HG02938 (cell line): Measurements from ENCODE around the gene PBX3.

Experiments used
- ATAC-seq: cut with Tn5 transposase; IDR thresholded peaks from one replicate; pipeline ENCODE4 v1.9.1; 2021; ENCODE audit warnings: mild to moderate bottlenecking, moderate library complexity; ENCODE audit not compliant: unreplicated experiment

PBX3 gene

GRCh38 chr9:125747053-125747764 is at the start of gene PBX3:
Gene PBX3 (plus strand): TSS chr9:125747373.
- peak; percentile 17 for ATAC-seq

- ATAC-seq, result no peak
Measured at GRCh38 chr9:125699870-125700269, 47.3 kb upstream of the PBX3 start.

DNA sequence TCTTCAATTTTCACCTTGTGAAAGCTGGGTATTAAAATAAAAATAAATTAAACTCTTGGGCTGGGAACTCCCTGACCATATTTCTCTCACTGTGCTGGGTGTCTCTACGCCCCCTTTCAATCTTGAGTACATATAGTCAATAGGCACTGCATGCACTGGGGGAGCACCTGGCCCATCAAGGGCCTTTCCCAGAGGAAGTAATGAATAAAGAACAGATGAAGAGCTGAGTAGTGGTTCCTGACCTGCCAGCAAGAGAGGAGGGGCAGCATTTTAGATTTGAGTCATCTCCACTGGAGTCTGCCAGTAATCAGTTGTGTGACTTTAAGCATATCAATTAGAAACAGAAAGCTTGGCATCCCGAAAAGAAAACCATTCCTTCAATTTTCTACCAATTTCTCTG is 46.4 kb upstream of the PBX3 start:
- ATAC-seq, result peak; percentile 92

GRCh38 chr9:125701351-125701750 is 45.8 kb upstream of the PBX3 start:
- no peak for ATAC-seq

DNA sequence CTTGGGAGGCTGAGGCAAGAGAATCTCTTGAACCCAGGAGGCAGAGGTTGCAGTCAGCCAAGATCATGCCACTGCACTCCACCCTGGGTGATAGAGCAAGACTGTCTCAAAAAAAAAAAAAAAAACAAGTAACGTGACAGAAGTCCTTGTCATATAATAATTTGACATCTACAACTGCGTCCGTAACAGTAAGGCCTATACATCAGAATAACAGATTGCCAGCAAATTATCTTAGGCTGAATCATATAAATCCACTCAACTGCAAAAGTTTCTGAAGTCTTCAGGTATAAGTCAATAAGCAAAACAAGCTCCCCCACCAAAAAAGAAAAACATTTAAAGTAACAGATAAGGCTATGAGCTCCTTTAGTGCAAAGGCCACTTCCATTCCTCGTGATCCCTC is 43.5 kb upstream of the PBX3 start:
- no peak for ATAC-seq

DNA sequence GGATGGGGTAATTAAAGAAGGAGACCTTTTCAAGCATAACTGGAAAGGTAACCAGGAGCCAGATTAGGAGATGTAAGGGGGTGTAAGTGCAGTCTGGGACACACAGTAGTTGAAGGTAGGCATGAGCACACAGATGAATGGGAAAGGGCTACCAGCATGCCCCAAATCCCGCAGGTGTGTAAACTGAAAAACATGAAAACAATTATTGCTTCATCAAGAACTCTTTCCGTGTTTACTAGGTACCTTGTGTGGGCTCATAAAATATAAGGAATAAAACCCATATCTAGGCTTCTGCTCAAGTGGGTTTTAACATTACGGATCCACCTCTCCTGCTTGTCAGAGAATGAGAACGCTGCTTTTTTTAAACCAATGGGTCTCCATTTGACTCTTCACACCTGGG is 41.3 kb upstream of the PBX3 start:
- no peak for ATAC-seq

DNA sequence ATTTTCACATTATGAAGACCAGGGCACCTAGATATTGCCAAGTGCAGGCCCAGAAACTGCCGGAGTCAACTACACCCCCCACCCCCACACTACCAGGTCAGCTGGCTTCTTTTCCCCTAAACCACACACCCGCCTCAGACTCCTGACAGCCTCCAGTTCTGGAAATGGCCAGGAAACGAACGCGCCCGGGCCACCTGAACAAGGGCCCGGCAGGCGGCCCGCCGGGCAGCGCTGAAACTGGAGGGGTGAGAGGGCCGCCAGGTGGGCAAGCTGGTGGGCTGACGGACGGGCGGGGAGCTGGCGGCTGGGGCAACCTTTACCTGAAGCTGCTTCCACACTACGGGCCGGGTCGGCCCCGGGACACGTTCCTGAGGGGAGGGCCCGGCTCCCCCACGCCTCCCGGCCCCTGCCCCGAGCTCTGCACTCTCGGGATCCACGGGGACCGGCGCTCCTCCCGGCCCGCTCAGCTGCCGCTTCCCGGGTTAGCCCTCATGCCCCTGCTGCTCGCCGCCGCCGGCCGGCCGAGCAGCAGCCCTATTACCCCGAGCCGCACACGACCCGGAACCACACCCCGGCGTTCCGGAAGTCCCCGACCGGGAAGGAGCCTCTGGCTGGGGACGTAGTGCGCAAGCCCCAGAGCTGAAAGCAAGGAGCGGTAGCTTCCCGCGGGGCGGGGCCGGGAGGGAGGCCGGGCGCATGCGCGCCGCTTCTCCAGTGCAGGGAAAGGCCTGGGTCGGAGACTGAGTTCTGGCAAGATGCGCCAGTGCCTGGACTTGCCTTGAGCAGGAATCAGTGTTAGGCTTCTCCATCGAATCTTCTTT is 40.3 kb upstream of the PBX3 start, which contains the start of gene MAPKAP1:
Gene MAPKAP1, minus strand, starts transcription at position 558 of the 821 bp plus-strand sequence. CDS start 34,634 bp downstream, outside the sequence.
- peak; percentile 92 for ATAC-seq

- no peak for ATAC-seq
Measured at GRCh38 chr9:125707472-125707804, 39.7 kb upstream of the PBX3 start.

- ATAC-seq, result no peak
Measured at GRCh38 chr9:125726456-125727132, 20.6 kb upstream of the PBX3 start.

DNA sequence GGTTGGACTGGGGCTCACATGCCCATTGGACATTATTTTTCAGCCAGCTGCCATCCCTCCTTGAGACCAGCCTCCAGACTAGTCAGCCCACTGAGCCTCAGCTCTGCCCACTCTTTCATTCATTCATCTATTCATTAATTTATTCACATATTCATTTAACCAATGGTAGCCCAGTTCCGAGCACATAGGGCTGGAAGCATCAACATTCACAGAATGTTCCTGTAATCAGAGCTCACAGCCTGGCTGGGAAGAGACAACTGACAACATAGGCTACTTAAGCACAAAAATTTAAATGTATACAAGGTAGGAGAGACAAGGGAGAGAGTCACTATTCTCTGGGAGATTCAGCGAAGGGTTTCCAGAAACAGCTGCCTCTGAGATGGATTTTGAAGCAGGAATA is 17.0 kb upstream of the PBX3 start:
- no peak for ATAC-seq

DNA sequence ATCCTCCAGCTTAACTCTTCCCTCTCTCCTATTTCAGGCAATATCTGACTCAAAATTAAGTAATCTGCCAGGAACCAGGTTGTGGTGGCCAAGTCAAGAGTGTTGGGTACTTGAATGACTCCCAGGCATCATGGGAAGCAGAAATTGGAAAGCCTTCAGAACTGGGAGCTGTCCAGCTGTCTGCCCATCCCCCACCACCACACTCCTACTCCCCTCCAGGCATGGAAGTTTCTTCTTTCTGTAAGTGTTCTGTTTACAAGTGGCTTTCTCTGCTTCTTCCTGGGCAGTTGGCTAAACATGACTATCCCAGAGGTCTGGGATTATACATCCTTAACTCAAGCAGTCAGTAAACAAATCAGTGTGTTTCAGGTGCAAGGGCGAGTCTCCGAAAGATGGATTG is 14.6 kb upstream of the PBX3 start:
- no peak for ATAC-seq

DNA sequence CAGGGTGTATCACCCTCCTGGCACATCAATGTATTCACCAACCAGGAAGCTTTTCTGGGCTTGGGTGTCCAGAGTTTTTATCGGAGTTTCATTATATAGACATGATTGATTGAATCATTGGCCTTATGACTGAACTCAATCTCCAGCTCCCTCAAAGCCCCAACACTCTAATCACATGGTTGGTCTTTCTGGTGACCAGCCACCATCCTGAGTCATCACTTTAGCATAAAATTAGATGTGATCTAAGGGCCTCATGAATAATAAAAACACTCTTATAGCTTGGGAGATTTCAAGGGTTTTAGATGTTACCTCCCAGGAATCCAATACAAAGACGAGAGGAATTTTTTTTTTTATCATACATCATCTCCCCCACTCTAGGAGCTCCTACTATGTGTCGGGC is 7.7 kb upstream of the PBX3 start:
- ATAC-seq, result no peak

DNA sequence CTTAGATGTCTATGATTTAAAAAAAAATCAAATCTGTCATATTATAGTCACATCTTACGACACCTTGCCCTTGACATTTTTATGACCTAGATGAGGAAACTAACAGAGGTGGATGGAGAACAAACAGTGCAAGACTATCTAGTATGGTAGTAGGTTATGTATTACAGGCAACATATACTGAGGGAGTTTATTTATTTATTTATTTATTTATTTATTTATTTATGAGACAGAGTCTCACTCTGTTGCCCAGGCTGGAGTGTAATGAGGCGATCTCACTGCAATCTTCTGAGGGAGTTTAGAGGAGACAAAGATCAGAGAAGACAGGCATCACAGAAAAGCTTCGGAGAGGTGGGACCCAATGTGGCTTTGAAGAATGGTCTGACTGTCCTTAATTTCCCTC is 4.5 kb upstream of the PBX3 start:
- ATAC-seq, result no peak

- no peak for ATAC-seq
Measured at GRCh38 chr9:125743682-125744428, 3.3 kb upstream of the PBX3 start.

GRCh38 chr9:125744616-125745015 is 2.6 kb upstream of the PBX3 start:
- ATAC-seq, result no peak

DNA sequence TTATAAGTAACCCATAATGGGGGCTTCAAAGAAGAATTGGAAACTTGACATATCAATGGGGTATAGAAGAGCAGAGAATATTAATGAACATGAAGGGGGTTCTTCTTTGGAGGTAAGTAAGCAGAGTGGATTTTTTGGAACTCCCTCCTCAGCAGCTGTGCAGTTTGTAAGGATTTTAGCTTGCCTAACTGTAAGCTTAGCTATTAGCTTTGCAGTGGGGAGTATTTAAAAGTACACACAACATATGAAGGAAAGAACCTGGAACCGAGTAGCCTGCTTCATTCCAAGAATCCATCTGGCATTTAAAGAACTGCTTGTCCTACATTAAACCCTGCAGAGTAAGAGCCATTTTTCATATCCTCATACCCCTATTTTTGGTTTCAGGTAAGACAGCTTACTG is 2.2 kb upstream of the PBX3 start:
- ATAC-seq, result no peak

GRCh38 chr9:125745682-125746016 is 1.5 kb upstream of the PBX3 start:
- no peak for ATAC-seq

DNA sequence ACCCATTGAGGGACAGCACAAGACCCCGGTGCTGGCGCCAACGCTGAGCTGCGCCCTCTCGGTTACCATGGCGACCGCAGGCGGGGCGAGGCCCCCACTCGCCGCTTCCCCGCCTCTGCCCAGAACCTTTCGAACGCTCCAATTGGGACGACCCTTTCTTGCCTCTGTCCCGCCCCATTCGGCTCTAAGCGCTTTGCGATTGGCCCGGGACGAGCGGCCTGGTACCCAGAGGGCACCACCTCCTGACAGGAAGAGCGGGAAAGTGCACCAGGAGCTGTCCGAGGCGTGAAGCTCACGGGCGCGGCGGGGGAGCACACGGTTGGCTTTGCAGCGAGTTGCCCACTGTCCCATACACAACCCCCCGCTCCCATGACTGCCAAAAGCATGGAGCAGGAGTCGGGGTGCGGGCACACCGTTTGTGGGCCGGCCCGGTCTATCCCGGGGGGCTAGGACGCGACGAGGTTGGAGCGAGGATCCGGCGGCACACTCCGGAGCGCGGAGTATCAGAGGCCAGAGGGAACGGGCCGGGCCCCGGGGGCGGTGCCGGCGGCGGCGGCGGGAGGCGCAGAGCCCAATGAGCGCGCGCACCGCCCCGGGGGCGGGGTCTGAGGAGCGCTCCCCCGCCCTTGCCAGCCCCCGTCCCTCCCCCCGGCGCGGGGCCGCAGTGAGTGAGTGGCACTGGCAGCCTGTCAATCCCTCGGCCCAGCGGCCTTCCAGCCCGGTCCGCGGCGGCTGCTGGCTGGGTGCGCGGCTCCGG is 978 bp upstream of the PBX3 start:
- ATAC-seq, result peak; percentile 70

GRCh38 chr9:125746774-125747052 is 460 bp upstream of the PBX3 start:
- no peak for ATAC-seq

- no peak for ATAC-seq
Measured at GRCh38 chr9:125747765-125748445, 732 bp downstream of the PBX3 start.
